IMR-90 (cell line): ENCODE results near the gene KATNIP. TPM values are rescaled to one million over a fixed set of nuclear protein-coding genes. Genes with fewer than 3 reads are reported as not detected.

Experiments used
- ATAC-seq: fragments of 200-7000 bp; cut with Tn5 transposase; 2 replicates; pipeline ENCODE4 v1.9.1; 2020; ENCODE audit warnings: low read depth, mild to moderate bottlenecking, moderate library complexity
- BruUV-seq: library from RNA; stranded (reverse); fragments of 400-500 nt; replicated peaks from 2 replicates; lab custom pipeline; 2021; lab: Mats Ljungman, UMichigan
- CTCF ChIA-PET: fragments of 300-600 bp; formaldehyde crosslinking; extraction: SDS; loops from one replicate; lab custom pipeline; 2021; ENCODE audit warnings: antibody characterized with exemption; lab: Yijun Ruan, JAX
- POLR2A ChIA-PET: fragments of 300-600 bp; sonication (Branson Sonifier 250); formaldehyde crosslinking; loops from one replicate; lab custom pipeline; 2022; ENCODE audit warnings: antibody characterized with exemption; ENCODE audit not compliant: unreplicated experiment; lab: Charles Lee
- DNase-seq: peaks from one replicate; pipeline ENCODE4 v3.0.0; 2013
- H2AFZ ChIP-seq: replicated peaks from 2 replicates; pipeline ENCODE3; 2013; ENCODE audit warnings: low read length, mild to moderate bottlenecking; ENCODE audit not compliant: poor library complexity
- H2AK5ac ChIP-seq: 2 replicates; pipeline ENCODE4 v1.6.1; 2013; ENCODE audit warnings: low read depth, low read length, inconsistent platforms
- H2AK9ac ChIP-seq: replicated peaks from 2 replicates; pipeline ENCODE3; 2013; ENCODE audit warnings: mild to moderate bottlenecking, low read depth, low read length, moderate library complexity; ENCODE audit not compliant: poor library complexity
- H2BK120ac ChIP-seq: 2 replicates; pipeline ENCODE4 v1.6.1; 2013; ENCODE audit warnings: low read depth, low read length, inconsistent platforms
- H2BK15ac ChIP-seq: 3 replicates; pipeline ENCODE4 v1.6.1; 2013; ENCODE audit warnings: low read depth, low read length, inconsistent platforms
- H2BK20ac ChIP-seq: 2 replicates; pipeline ENCODE4 v1.6.1; 2013; ENCODE audit warnings: low read depth, mild to moderate bottlenecking, inconsistent platforms, low read length, moderate library complexity
- H2BK5ac ChIP-seq: 2 replicates; pipeline ENCODE4 v1.6.1; 2013; ENCODE audit warnings: mild to moderate bottlenecking, low read depth, low read length, inconsistent platforms; ENCODE audit not compliant: poor library complexity, severe bottlenecking
- H3K14ac ChIP-seq: replicated peaks from 2 replicates; pipeline ENCODE4 v1.6.1; 2013; ENCODE audit warnings: low read depth, low read length, inconsistent platforms
- H3K18ac ChIP-seq: 2 replicates; pipeline ENCODE4 v1.6.1; 2013; ENCODE audit warnings: low read depth, low read length, control low read depth
- H3K23ac ChIP-seq: 2 replicates; pipeline ENCODE4 v1.6.1; 2013; ENCODE audit warnings: low read depth, low read length, inconsistent platforms
- H3K27ac ChIP-seq: 2 replicates; pipeline ENCODE4 v1.5.1; 2013; ENCODE audit warnings: mild to moderate bottlenecking, control low read depth, low read length; ENCODE audit not compliant: insufficient read depth
- H3K27me3 ChIP-seq: 2 replicates; pipeline ENCODE4 v1.6.1; 2013; ENCODE audit warnings: low read length; ENCODE audit not compliant: control insufficient read depth, insufficient read depth
- H3K36me3 ChIP-seq: 2 replicates; pipeline ENCODE4 v1.6.1; 2013; ENCODE audit warnings: low read length, mixed read lengths; ENCODE audit not compliant: control insufficient read depth, insufficient read depth
- H3K4ac ChIP-seq: 2 replicates; pipeline ENCODE4 v1.6.1; 2013; ENCODE audit warnings: low read depth, low read length, inconsistent platforms
- H3K4me1 ChIP-seq: 2 replicates; pipeline ENCODE4 v1.6.1; 2013; ENCODE audit warnings: low read length, mixed read lengths; ENCODE audit not compliant: control insufficient read depth, insufficient read depth
- H3K4me2 ChIP-seq: 2 replicates; pipeline ENCODE4 v1.6.1; 2013; ENCODE audit warnings: low read depth, mild to moderate bottlenecking, control low read depth, low read length, moderate library complexity
- H3K4me3 ChIP-seq: 2 replicates; pipeline ENCODE4 v1.5.1; 2013; ENCODE audit warnings: low read depth, mild to moderate bottlenecking, control low read depth, low read length, moderate library complexity; ENCODE audit not compliant: insufficient read depth
- H3K56ac ChIP-seq: 2 replicates; pipeline ENCODE4 v1.6.1; 2013; ENCODE audit warnings: low read length, inconsistent platforms; ENCODE audit not compliant: insufficient read depth; ENCODE audit errors: extremely low read depth
- H3K79me1 ChIP-seq, 2 experiments: 2 replicates each; pipeline ENCODE4 v1.6.1; 2013; ENCODE audit warnings: low read length in 2 of 2, inconsistent platforms in 1 of 2, low read depth in 1 of 2
- H3K9ac ChIP-seq: 2 replicates; pipeline ENCODE4 v1.6.1; 2013; ENCODE audit warnings: low read depth, low read length, control low read depth
- H3K9me1 ChIP-seq: 2 replicates; pipeline ENCODE4 v1.6.1; 2013; ENCODE audit warnings: low read length, inconsistent platforms; ENCODE audit not compliant: insufficient read depth
- H3K9me3 ChIP-seq: 2 replicates; pipeline ENCODE4 v1.6.1; 2013; ENCODE audit warnings: low read length; ENCODE audit not compliant: control insufficient read depth, insufficient read depth
- H4K20me1 ChIP-seq: 2 replicates; pipeline ENCODE4 v1.6.1; 2013; ENCODE audit warnings: low read length, inconsistent platforms; ENCODE audit not compliant: insufficient read depth
- H4K5ac ChIP-seq: 2 replicates; pipeline ENCODE4 v1.6.1; 2013; ENCODE audit warnings: mild to moderate bottlenecking, low read depth, low read length, control low read depth
- H4K8ac ChIP-seq, 2 experiments: 2 replicates each; pipeline ENCODE4 v1.6.1; 2013; ENCODE audit warnings: low read depth in 2 of 2, low read length in 2 of 2, control low read depth in 1 of 2, inconsistent platforms in 1 of 2
- H4K91ac ChIP-seq: 2 replicates; pipeline ENCODE4 v1.6.1; 2013; ENCODE audit warnings: low read depth, low read length, inconsistent platforms; ENCODE audit not compliant: insufficient read depth
- BHLHE40 ChIP-seq: fragments of 150-350 bp; IDR thresholded peaks from 2 replicates; pipeline ENCODE4 v1.6.1; 2016; ENCODE audit warnings: mild to moderate bottlenecking, low read depth, low read length
- CEBPB ChIP-seq: IDR thresholded peaks from 2 replicates; pipeline ENCODE4 v1.6.1; 2012; ENCODE audit warnings: low read depth, low read length, improper control_type of control experiment
- CHD1 ChIP-seq: IDR thresholded peaks from 2 replicates; pipeline ENCODE4 v1.6.1; 2012; ENCODE audit warnings: low read depth, low read length, improper control_type of control experiment
- CTCF ChIP-seq: conservative IDR thresholded peaks from 2 replicates; pipeline ENCODE4 v1.5.1; 2012; ENCODE audit warnings: mild to moderate bottlenecking, low read depth, low read length, improper control_type of control experiment
- ELK1 ChIP-seq: fragments of 150-350 bp; IDR thresholded peaks from 2 replicates; pipeline ENCODE4 v1.6.1; 2016; ENCODE audit warnings: low read depth, mild to moderate bottlenecking, low read length, moderate library complexity, borderline replicate concordance
- MAFK ChIP-seq: IDR thresholded peaks from 2 replicates; pipeline ENCODE4 v1.6.1; 2012; ENCODE audit warnings: low read depth, low read length, improper control_type of control experiment
- NFE2L2 ChIP-seq: fragments of 150-350 bp; IDR thresholded peaks from 2 replicates; pipeline ENCODE4 v1.6.1; 2016; ENCODE audit warnings: low read depth, mild to moderate bottlenecking, low read length
- POLR2A ChIP-seq: IDR thresholded peaks from 2 replicates; pipeline ENCODE4 v1.6.1; 2012; ENCODE audit warnings: mild to moderate bottlenecking, low read depth, low read length
- RAD21 ChIP-seq: IDR thresholded peaks from 2 replicates; pipeline ENCODE4 v1.6.1; 2012; ENCODE audit warnings: low read length, improper control_type of control experiment
- RCOR1 ChIP-seq: IDR thresholded peaks from 2 replicates; pipeline ENCODE4 v1.6.1; 2012; ENCODE audit warnings: mild to moderate bottlenecking, low read length, improper control_type of control experiment; ENCODE audit not compliant: insufficient replicate concordance
- RFX5 ChIP-seq: IDR thresholded peaks from 2 replicates; pipeline ENCODE4 v1.8.0; 2012; ENCODE audit warnings: low read depth, mild to moderate bottlenecking, low read length, moderate library complexity
- SMC3 ChIP-seq: fragments of 150-350 bp; IDR thresholded peaks from 2 replicates; pipeline ENCODE4 v1.6.1; 2016; ENCODE audit warnings: low read depth, mild to moderate bottlenecking, antibody characterized with exemption, low read length, moderate library complexity
- WGBS, 2 experiments: methylation state at CpG; one replicate each; pipeline versions ENCODE4 v1.1.5 to v1.1.7; 2013; ENCODE audit warnings: missing lambda C conversion rate in 2 of 2; ENCODE audit not compliant: insufficient read length in 1 of 2; ENCODE audit errors: extremely low coverage in 2 of 2; 5-methylcytosine and 5-hydroxymethylcytosine counted together
- dilution Hi-C: fragments of 300-500 bp; cut with HindIII; formaldehyde crosslinking; loops from one replicate; pipeline ENCODE4 v1.14.3; 2018; ENCODE audit warnings: low sequenced_read_pairs; ENCODE audit not compliant: unreplicated experiment
- in situ Hi-C: fragments of 300-500 bp; cut with MboI; formaldehyde crosslinking; loops from 3 replicates; pipeline ENCODE4 v1.14.3; 2019; ENCODE audit warnings: low sequenced_read_pairs, inconsistent platforms, mixed read lengths
- intact Hi-C: fragments of 100-400 bp; cut with micrococcal nuclease; formaldehyde crosslinking; loops from 2 replicates; pipeline ENCODE4 v1.10.0; 2022
- polyA plus RNA-seq, 3 experiments: library from polyadenylated mRNA; depleted of rRNA; stranded (reverse); fragments of >200 nt; gene quantifications; 2 replicates each; pipeline ENCODE4 v1.2.3, GENCODE V29; 2012; ENCODE audit warnings: low replicate concordance in 1 of 3
- total RNA-seq: library from RNA; depleted of rRNA; stranded (reverse); fragments of >200 nt; gene quantifications from 2 replicates; pipeline ENCODE4 v1.2.3, GENCODE V29; 2012
- TF ChIP-seq, protein P1 (sequence below): fragments of 150-350 bp; IDR thresholded peaks from 2 replicates; pipeline ENCODE4 v1.6.1; 2017; ENCODE audit warnings: mild to moderate bottlenecking, antibody characterized with exemption, low read length, low read depth

The KATNIP gene
- total and polyA plus RNA-seq, 2 of the 4 experiments (the other 2 are of a cell fraction) = 16.7 to 18.6 TPM

DNA sequence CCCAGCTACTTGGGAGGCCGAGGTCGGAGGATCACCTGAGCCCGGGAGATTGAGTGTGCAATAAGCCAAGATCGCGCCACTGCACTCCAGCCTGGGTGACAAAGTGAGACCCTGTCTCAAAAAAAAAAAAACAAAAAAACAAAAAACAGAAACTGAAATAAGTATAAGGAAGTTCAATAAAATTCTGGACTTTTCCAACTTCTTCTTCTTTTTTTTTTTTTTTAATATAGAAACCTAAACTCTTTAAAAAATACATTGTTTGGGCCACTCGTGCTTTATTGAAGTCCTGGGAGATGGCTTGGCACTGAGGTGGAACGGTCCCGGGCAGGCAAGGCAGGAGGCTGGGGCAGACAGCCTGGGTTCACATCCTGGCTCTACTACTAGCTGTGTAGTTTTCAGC lies 36.8 kb downstream of the KATNIP start:
- no peaks in the 10 kb centered on the region for H4K20me1 ChIP-seq
- no peak overlapping the region for H3K14ac ChIP-seq
- no peak overlapping the region for H2BK20ac ChIP-seq
- H4K8ac ChIP-seq = no peak overlapping the region
- POLR2A ChIA-PET = no interaction called here
- H3K23ac ChIP-seq = no peak overlapping the region
- in situ Hi-C loops = no loop called here
- no peak overlapping the region for H3K27ac ChIP-seq
- intact Hi-C loops = no loop called here
- no TSS peak for BruUV-seq
- H3K27me3 ChIP-seq = no peaks in the 10 kb centered on the region
- DNase-seq (no peak), ATAC-seq (no peak)
- no peak overlapping the region for H4K91ac ChIP-seq
- no peaks in the 10 kb centered on the region; the same call in 1 of the 2 replicates for H3K9me1 ChIP-seq
- no peaks in the 10 kb centered on the region for H3K4me1 ChIP-seq
- H2AFZ ChIP-seq = no peak overlapping the region
- H4K5ac ChIP-seq = no peak overlapping the region
- WGBS, 2 experiments = no CpG with 5 or more reads among the region's 8 CpGs
- H3K18ac ChIP-seq = no peak overlapping the region
- no peak overlapping the region for H2BK15ac ChIP-seq
- H2BK120ac ChIP-seq = no peak overlapping the region
- H2AK9ac ChIP-seq = no peak overlapping the region
- dilution Hi-C loops = no loop called here
- no peak overlapping the region for H3K9ac ChIP-seq
- H2BK5ac ChIP-seq = no peak overlapping the region
- no peaks in the 10 kb centered on the region for H3K79me1 ChIP-seq
- no peak overlapping the region for H3K4me2 ChIP-seq
- TF ChIP-seq BHLHE40 (no peak), RAD21 (no peak), RCOR1 (no peak), RFX5 (no peak), CTCF (no peak), MAFK (no peak), SMC3 (no peak), NFE2L2 (no peak), POLR2A (no peak), CHD1 (no peak), CEBPB (no peak), ELK1 (no peak)
- TF ChIP-seq, protein P1, sequence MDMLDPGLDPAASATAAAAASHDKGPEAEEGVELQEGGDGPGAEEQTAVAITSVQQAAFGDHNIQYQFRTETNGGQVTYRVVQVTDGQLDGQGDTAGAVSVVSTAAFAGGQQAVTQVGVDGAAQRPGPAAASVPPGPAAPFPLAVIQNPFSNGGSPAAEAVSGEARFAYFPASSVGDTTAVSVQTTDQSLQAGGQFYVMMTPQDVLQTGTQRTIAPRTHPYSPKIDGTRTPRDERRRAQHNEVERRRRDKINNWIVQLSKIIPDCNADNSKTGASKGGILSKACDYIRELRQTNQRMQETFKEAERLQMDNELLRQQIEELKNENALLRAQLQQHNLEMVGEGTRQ = no peak
- CTCF ChIA-PET = interaction anchor here (0.7 kb wide), 2 partner anchors 44 to 211 kb away, joined by 4 to 5 read pairs; no protein-coding TSS in a partner anchor
- H3K9me3 ChIP-seq = no peaks in the 10 kb centered on the region
- H3K4ac ChIP-seq = no peak overlapping the region
- H3K36me3 ChIP-seq = peaks cover 6% of the 10 kb centered on the region
- H3K56ac ChIP-seq = no peak overlapping the region
- H3K4me3 ChIP-seq = no peak overlapping the region
- no peak overlapping the region for H2AK5ac ChIP-seq
